CD4-positive, alpha-beta memory T cell (primary cell): ENCODE results near the gene TUBB4A. TPM values are rescaled to one million over a fixed set of nuclear protein-coding genes. Genes with fewer than 3 reads are reported as not detected.

Experiments used
- CTCF ChIA-PET: fragments of 350-600 bp; sonication (Branson Sonifier 250); formaldehyde crosslinking; loops from one replicate; lab custom pipeline; 2021; ENCODE audit warnings: inconsistent platforms; ENCODE audit not compliant: partially characterized antibody; lab: Charles Lee
- POLR2A ChIA-PET: fragments of 350-600 bp; sonication (Branson Sonifier 250); formaldehyde crosslinking; loops from one replicate; lab custom pipeline; 2021; ENCODE audit not compliant: partially characterized antibody; lab: Charles Lee
- DNase-seq, 5 donors: peaks; one replicate each; pipeline versions ENCODE4 v3.0.0 to v3.0.0-alpha.2; 2020 to 2022; ENCODE audit warnings: mixed read lengths in 1 of 5
- H3K27ac ChIP-seq: one replicate; pipeline ENCODE4 v1.7.0; 2013; ENCODE audit warnings: low read depth, low read length
- H3K27me3 ChIP-seq: 2 replicates; pipeline ENCODE4 v1.7.0; 2013; ENCODE audit warnings: mild to moderate bottlenecking, low read length, moderate library complexity; ENCODE audit not compliant: insufficient read depth
- H3K36me3 ChIP-seq: 2 replicates; pipeline ENCODE4 v1.7.0; 2013; ENCODE audit warnings: mild to moderate bottlenecking, low read length, moderate library complexity; ENCODE audit not compliant: insufficient read depth
- H3K4me1 ChIP-seq: 2 replicates; pipeline ENCODE4 v1.7.0; 2013; ENCODE audit warnings: mild to moderate bottlenecking, low read length, moderate library complexity; ENCODE audit not compliant: insufficient read depth
- H3K4me3 ChIP-seq, 2 donors: one replicate each; pipeline ENCODE4 v1.7.0; 2013; ENCODE audit warnings: low read length in 2 of 2, mild to moderate bottlenecking in 1 of 2
- H3K9me3 ChIP-seq, 2 donors: one replicate each; pipeline ENCODE4 v1.7.0; 2013; ENCODE audit warnings: low read length in 2 of 2, control low read depth in 1 of 2; ENCODE audit not compliant: control insufficient read depth in 1 of 2
- H3K27ac Mint-ChIP-seq, 7 donors: one replicate each; pipeline ENCODE4 v1.8.0; 2020 to 2021; ENCODE audit warnings: mixed read lengths in 7 of 7, mild to moderate bottlenecking in 6 of 7, inconsistent platforms in 3 of 7, moderate library complexity in 3 of 7
- H3K27me3 Mint-ChIP-seq, 2 donors: one replicate each; pipeline ENCODE4 v1.8.0; 2020 to 2021; ENCODE audit warnings: mixed read lengths in 2 of 2
- H3K36me3 Mint-ChIP-seq, 2 donors: one replicate each; pipeline ENCODE4 v1.8.0; 2020 to 2021; ENCODE audit warnings: mixed read lengths in 2 of 2, inconsistent platforms in 1 of 2, mild to moderate bottlenecking in 1 of 2
- H3K4me1 Mint-ChIP-seq, 4 donors: one replicate each; pipeline ENCODE4 v1.8.0; 2020 to 2021; ENCODE audit warnings: mixed read lengths in 4 of 4, mild to moderate bottlenecking in 1 of 4
- H3K4me3 Mint-ChIP-seq, 8 donors: one replicate each; pipeline ENCODE4 v1.8.0; 2020 to 2021; ENCODE audit warnings: mixed read lengths in 8 of 8, mild to moderate bottlenecking in 7 of 8, moderate library complexity in 6 of 8, inconsistent platforms in 3 of 8
- H3K9me3 Mint-ChIP-seq, 8 donors: one replicate each; pipeline ENCODE4 v1.8.0; 2020 to 2021; ENCODE audit warnings: mixed read lengths in 8 of 8, mild to moderate bottlenecking in 5 of 8, inconsistent platforms in 3 of 8, moderate library complexity in 1 of 8
- intact Hi-C: fragments of 100-400 bp; cut with micrococcal nuclease; formaldehyde crosslinking; loops from one replicate; pipeline ENCODE4 v1.15.1; 2023
- polyA plus RNA-seq, 2 donors: library from polyadenylated mRNA; unstranded; fragments of 300-500 nt; fragmentation: Illumina TruSeq; gene quantifications; one replicate each; pipeline ENCODE4 v1.2.3, GENCODE V29; 2021
- total RNA-seq, 2 experiments: library from RNA; stranded (reverse); gene quantifications; one replicate each; pipeline ENCODE4 v1.2.3, GENCODE V29; 2021

The TUBB4A gene
- total and polyA plus RNA-seq, 4 experiments from 2014 or later: 1.5 to 4.7 (median 2.9) TPM

- no peaks in the 10 kb centered on the region for H3K9me3 Mint-ChIP-seq
- CTCF ChIA-PET: interaction anchor here (0.6 to 1.6 kb wide), 6 partner anchors 12 to 221 kb away, joined by 3 to 4 read pairs (median 3); no protein-coding TSS in a partner anchor
- Histone ChIP-seq H3K27me3 (peaks cover 7% of the 10 kb centered on the region), H3K4me1 (peaks cover 18% of the 10 kb centered on the region), H3K36me3 (no peaks in the 10 kb centered on the region), H3K4me3 (no peak overlapping the region), H3K27ac (no peak overlapping the region), H3K9me3 (no peaks in the 10 kb centered on the region)
- POLR2A ChIA-PET: interaction anchor here (0.7 to 1.6 kb wide), 3 partner anchors 22 to 79 kb away, joined by 3 to 8 read pairs (median 5); partner anchors contain the start of genes DENND1C and KHSRP
- H3K36me3 Mint-ChIP-seq: no peaks in the 10 kb centered on the region
- peaks cover 10 to 22% (median 14%) of the 10 kb centered on the region in 4 donors for H3K4me1 Mint-ChIP-seq
- intact Hi-C loops: loop anchor here (2.0 to 10.0 kb wide), 3 partner anchors 79 to 221 kb away; partner anchors contain the start of genes CLPP and KHSRP
- peak overlapping the region in 6 of 8 donors; percentile 5 to 69 (median 52) for H3K4me3 Mint-ChIP-seq
- peaks cover 2 to 15% of the 10 kb centered on the region in 2 donors for H3K27me3 Mint-ChIP-seq
- H3K27ac Mint-ChIP-seq: peak overlapping the region in 1 of 7 donors; percentile 15
- no peak for DNase-seq
Measured at GRCh38 chr19:6503407-6504201, 1.5 kb upstream of the TUBB4A start.

GRCh38 chr19:6500837-6501739 is 1.0 kb downstream of the TUBB4A start:
- intact Hi-C loops: loop anchor here (5.0 to 10.0 kb wide), 2 partner anchors 76 to 219 kb away; partner anchors contain the start of gene KHSRP

GRCh38 chr19:6499052-6499790 is 2.9 kb downstream of the TUBB4A start:
- Mint-ChIP-seq H3K27me3 (peaks cover 2 to 11% of the 10 kb centered on the region in 2 donors), H3K36me3 (no peaks in the 10 kb centered on the region), H3K9me3 (no peaks in the 10 kb centered on the region), H3K4me1 (peaks cover 8 to 14% (median 11%) of the 10 kb centered on the region in 4 donors), H3K27ac (no peak overlapping the region), H3K4me3 (no peak overlapping the region)
- intact Hi-C loops: no loop called here
- DNase-seq: no peak
- H3K9me3 ChIP-seq: no peaks in the 10 kb centered on the region
- peaks cover 7% of the 10 kb centered on the region for H3K27me3 ChIP-seq
- POLR2A ChIA-PET: no interaction called here
- H3K4me1 ChIP-seq: peaks cover 12% of the 10 kb centered on the region
- CTCF ChIA-PET: interaction anchor here (1.2 to 2.3 kb wide), 2 partner anchors 17 to 21 kb away, joined by 3 to 6 read pairs; partner anchors contain the start of gene DENND1C
- no peak overlapping the region for H3K4me3 ChIP-seq
- no peak overlapping the region for H3K27ac ChIP-seq
- no peaks in the 10 kb centered on the region for H3K36me3 ChIP-seq

More at GRCh38 chr19:6500837-6501739, 1.0 kb downstream of the TUBB4A start:
- H3K36me3 ChIP-seq: no peaks in the 10 kb centered on the region
- no peak for DNase-seq
- H3K27me3 ChIP-seq: peaks cover 7% of the 10 kb centered on the region
- H3K27me3 Mint-ChIP-seq: peaks cover 2 to 15% of the 10 kb centered on the region in 2 donors
- no peaks in the 10 kb centered on the region for H3K36me3 Mint-ChIP-seq
- POLR2A ChIA-PET: no interaction called here
- H3K27ac ChIP-seq: no peak overlapping the region
- H3K4me3 Mint-ChIP-seq: peak overlapping the region; percentile 79 to 88 (median 84)
- H3K27ac Mint-ChIP-seq: peak overlapping the region in 2 of 7 donors; percentile 42 to 81
- no peak overlapping the region for H3K4me3 ChIP-seq
- H3K9me3 Mint-ChIP-seq: no peaks in the 10 kb centered on the region
- H3K9me3 ChIP-seq: no peaks in the 10 kb centered on the region
- peaks cover 18% of the 10 kb centered on the region for H3K4me1 ChIP-seq
- CTCF ChIA-PET: interaction anchor here (1.1 to 2.3 kb wide), 2 partner anchors 19 to 131 kb away, joined by 3 to 6 read pairs; partner anchors contain the start of gene DENND1C
- H3K4me1 Mint-ChIP-seq: peaks cover 12 to 22% (median 16%) of the 10 kb centered on the region in 4 donors

- intact Hi-C loops: no loop called here
- Mint-ChIP-seq H3K4me1 (peaks cover 8 to 13% (median 9%) of the 10 kb centered on the region in 4 donors), H3K4me3 (peak overlapping the region in 1 of 8 donors; percentile 45), H3K9me3 (no peaks in the 10 kb centered on the region), H3K36me3 (no peaks in the 10 kb centered on the region), H3K27ac (no peak overlapping the region), H3K27me3 (peaks cover 2 to 8% of the 10 kb centered on the region in 2 donors)
- Histone ChIP-seq H3K4me1 (peaks cover 12% of the 10 kb centered on the region), H3K27ac (no peak overlapping the region), H3K27me3 (peaks cover 7% of the 10 kb centered on the region), H3K4me3 (no peak overlapping the region), H3K9me3 (no peaks in the 10 kb centered on the region), H3K36me3 (no peaks in the 10 kb centered on the region)
- POLR2A ChIA-PET: no interaction called here
- CTCF ChIA-PET: interaction anchor here (0.6 to 2.3 kb wide), 2 partner anchors 16 to 238 kb away, joined by 3 to 6 read pairs; partner anchors contain the start of gene DENND1C
- DNase-seq: no peak
Measured at GRCh38 chr19:6498294-6499036, 3.6 kb downstream of the TUBB4A start.

GRCh38 chr19:6495947-6496346 is 6.2 kb downstream of the TUBB4A start:
- H3K4me3 Mint-ChIP-seq: no peak overlapping the region
- H3K27ac Mint-ChIP-seq: no peak overlapping the region
- H3K27me3 Mint-ChIP-seq: peaks cover 0 to 4% of the 10 kb centered on the region in 2 donors
- no peaks in the 10 kb centered on the region for H3K27me3 ChIP-seq
- no peak for DNase-seq
- POLR2A ChIA-PET: interaction anchor here (0.6 kb wide), 1 partner anchor 15 kb away, joined by 3 read pairs; the partner anchor contains the start of gene DENND1C
- H3K4me3 ChIP-seq: no peak overlapping the region
- H3K4me1 Mint-ChIP-seq: peaks cover 1 to 7% (median 5%) of the 10 kb centered on the region in 4 donors
- H3K36me3 Mint-ChIP-seq: peaks cover 0 to 3% of the 10 kb centered on the region in 2 donors
- no peaks in the 10 kb centered on the region for H3K4me1 ChIP-seq
- H3K9me3 ChIP-seq: no peaks in the 10 kb centered on the region
- H3K9me3 Mint-ChIP-seq: peaks cover 0 to 9% (median 3%) of the 10 kb centered on the region in 8 donors
- no peak overlapping the region for H3K27ac ChIP-seq
- no peaks in the 10 kb centered on the region for H3K36me3 ChIP-seq
- CTCF ChIA-PET: no interaction called here
- intact Hi-C loops: no loop called here
